Activated B cell treated with CpG ODN at 0.5 μM for 24 hours (primary cell): ENCODE data around the gene IL19. TPM values are rescaled to one million over a fixed set of nuclear protein-coding genes. Genes with fewer than 3 reads are reported as not detected.

Source experiments
- ATAC-seq: fragments of 200-7000 bp; cut with Tn5 transposase; one replicate; pipeline ENCODE4 v1.10.0; 2021; ENCODE audit warnings: low read depth, mild to moderate bottlenecking, moderate library complexity
- CTCF ChIA-PET: fragments of 350-600 bp; sonication (Branson Sonifier 250); formaldehyde crosslinking; loops from one replicate; lab custom pipeline; 2021; ENCODE audit warnings: antibody characterized with exemption; lab: Charles Lee
- POLR2A ChIA-PET: fragments of 350-600 bp; sonication (Branson Sonifier 250); formaldehyde crosslinking; loops from one replicate; lab custom pipeline; 2021; ENCODE audit warnings: antibody characterized with exemption; lab: Charles Lee
- DNase-seq: peaks from one replicate; pipeline ENCODE4 v3.0.0; 2022
- H3K27ac Mint-ChIP-seq: one replicate; pipeline ENCODE4 v1.8.0; 2020; ENCODE audit warnings: mixed read lengths
- H3K27me3 Mint-ChIP-seq: one replicate; pipeline ENCODE4 v1.8.0; 2021; ENCODE audit warnings: mixed read lengths
- H3K36me3 Mint-ChIP-seq: one replicate; pipeline ENCODE4 v1.8.0; 2021; ENCODE audit warnings: low read depth, mixed read lengths
- H3K4me1 Mint-ChIP-seq: one replicate; pipeline ENCODE4 v1.8.0; 2021; ENCODE audit warnings: mixed read lengths
- H3K4me3 Mint-ChIP-seq: one replicate; pipeline ENCODE4 v1.8.0; 2020; ENCODE audit warnings: mild to moderate bottlenecking, mixed read lengths
- H3K9me3 Mint-ChIP-seq: one replicate; pipeline ENCODE4 v1.8.0; 2020; ENCODE audit warnings: mixed read lengths
- intact Hi-C: fragments of 100-400 bp; cut with micrococcal nuclease; formaldehyde crosslinking; loops from one replicate; pipeline ENCODE4 v1.15.1; 2024
- total RNA-seq: library from RNA; stranded (reverse); gene quantifications from 2 replicates; pipeline ENCODE4 v1.2.3, GENCODE V29; 2022
- TF ChIP-seq, protein P1 (sequence below): fragments of 200-600 bp; IDR thresholded peaks from one replicate; pipeline ENCODE4 v1.8.0; 2022; ENCODE audit warnings: antibody characterized with exemption, mild to moderate bottlenecking

The IL19 gene
- total RNA-seq, 1 donor from 2014 or later = not detected

GRCh38 chr1:206779638-206780037 lies 9.1 kb downstream of the IL19 start:
- ATAC-seq (no peak), DNase-seq (no peak)
- ChIA-PET CTCF (no interaction called here), POLR2A (interaction anchor here (0.9 kb wide), 1 partner anchor 167 kb away, joined by 3 read pairs; the partner anchor contains the start of gene EIF2D)
- Mint-ChIP-seq H3K27me3 (no peaks in the 10 kb centered on the region), H3K4me3 (no peak overlapping the region), H3K36me3 (no peaks in the 10 kb centered on the region), H3K9me3 (no peaks in the 10 kb centered on the region), H3K27ac (no peak overlapping the region), H3K4me1 (peaks cover 41% of the 10 kb centered on the region)
- TF ChIP-seq, protein P1, sequence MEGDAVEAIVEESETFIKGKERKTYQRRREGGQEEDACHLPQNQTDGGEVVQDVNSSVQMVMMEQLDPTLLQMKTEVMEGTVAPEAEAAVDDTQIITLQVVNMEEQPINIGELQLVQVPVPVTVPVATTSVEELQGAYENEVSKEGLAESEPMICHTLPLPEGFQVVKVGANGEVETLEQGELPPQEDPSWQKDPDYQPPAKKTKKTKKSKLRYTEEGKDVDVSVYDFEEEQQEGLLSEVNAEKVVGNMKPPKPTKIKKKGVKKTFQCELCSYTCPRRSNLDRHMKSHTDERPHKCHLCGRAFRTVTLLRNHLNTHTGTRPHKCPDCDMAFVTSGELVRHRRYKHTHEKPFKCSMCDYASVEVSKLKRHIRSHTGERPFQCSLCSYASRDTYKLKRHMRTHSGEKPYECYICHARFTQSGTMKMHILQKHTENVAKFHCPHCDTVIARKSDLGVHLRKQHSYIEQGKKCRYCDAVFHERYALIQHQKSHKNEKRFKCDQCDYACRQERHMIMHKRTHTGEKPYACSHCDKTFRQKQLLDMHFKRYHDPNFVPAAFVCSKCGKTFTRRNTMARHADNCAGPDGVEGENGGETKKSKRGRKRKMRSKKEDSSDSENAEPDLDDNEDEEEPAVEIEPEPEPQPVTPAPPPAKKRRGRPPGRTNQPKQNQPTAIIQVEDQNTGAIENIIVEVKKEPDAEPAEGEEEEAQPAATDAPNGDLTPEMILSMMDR = no peak
- intact Hi-C loops = loop anchor here (5.0 kb wide), 1 partner anchor 38 kb away; no protein-coding TSS in a partner anchor

GRCh38 chr1:206782448-206782847 lies 11.9 kb downstream of the IL19 start:
- Mint-ChIP-seq H3K9me3 (no peaks in the 10 kb centered on the region), H3K27ac (peak overlapping the region; percentile 81), H3K27me3 (no peaks in the 10 kb centered on the region), H3K36me3 (no peaks in the 10 kb centered on the region), H3K4me1 (peaks cover 47% of the 10 kb centered on the region), H3K4me3 (peak overlapping the region; percentile 64)
- ATAC-seq = peak; percentile 79
- TF ChIP-seq, protein P1 = no peak
- ChIA-PET POLR2A (interaction anchor here (0.6 to 4.4 kb wide), 9 partner anchors 9 to 170 kb away, joined by 3 to 67 read pairs (median 5); partner anchors contain the start of genes EIF2D, IL10 and IL19), CTCF (interaction anchor here (0.7 to 2.6 kb wide), 6 partner anchors 10 to 48 kb away, joined by 4 to 14 read pairs (median 4); partner anchors contain the start of gene IL10)
- peak; percentile 55 for DNase-seq
- intact Hi-C loops = loop anchor here (1.0 to 5.0 kb wide), 5 partner anchors 8 to 43 kb away; no protein-coding TSS in a partner anchor

DNA sequence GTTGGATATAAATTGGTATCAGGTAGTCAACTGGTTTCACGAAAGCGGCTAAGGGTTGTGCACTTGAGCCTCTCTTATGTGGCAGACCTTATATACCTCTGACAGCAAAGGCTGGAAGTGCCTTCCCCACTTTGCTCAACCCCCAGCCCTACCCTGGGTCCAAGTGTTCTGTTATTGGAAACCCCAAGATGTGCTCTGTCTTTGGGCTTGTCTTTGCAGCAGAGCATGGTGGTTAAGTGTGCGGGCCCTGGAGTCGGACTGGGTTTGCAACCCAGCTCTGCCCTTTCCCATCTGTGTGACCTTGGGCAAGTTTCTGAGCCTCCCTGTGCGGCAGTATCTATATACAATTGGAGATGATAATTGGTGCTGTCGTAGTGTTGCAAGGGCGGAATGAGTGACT lies 12.9 kb downstream of the IL19 start:
- ChIA-PET POLR2A (interaction anchor here (0.7 to 4.4 kb wide), 9 partner anchors 8 to 104 kb away, joined by 3 to 67 read pairs (median 5); partner anchors contain the start of genes IL10 and IL19), CTCF (interaction anchor here (1.7 to 2.6 kb wide), 2 partner anchors 11 to 49 kb away, joined by 6 to 14 read pairs; partner anchors contain the start of gene IL10)
- Mint-ChIP-seq H3K9me3 (no peaks in the 10 kb centered on the region), H3K4me3 (no peak overlapping the region), H3K36me3 (no peaks in the 10 kb centered on the region), H3K4me1 (peaks cover 51% of the 10 kb centered on the region), H3K27ac (peak overlapping the region; percentile 88), H3K27me3 (no peaks in the 10 kb centered on the region)
- ATAC-seq (no peak), DNase-seq (no peak)
- intact Hi-C loops = loop anchor here (5.0 kb wide), 1 partner anchor 34 kb away; no protein-coding TSS in a partner anchor
- TF ChIP-seq, protein P1 = no peak

DNA sequence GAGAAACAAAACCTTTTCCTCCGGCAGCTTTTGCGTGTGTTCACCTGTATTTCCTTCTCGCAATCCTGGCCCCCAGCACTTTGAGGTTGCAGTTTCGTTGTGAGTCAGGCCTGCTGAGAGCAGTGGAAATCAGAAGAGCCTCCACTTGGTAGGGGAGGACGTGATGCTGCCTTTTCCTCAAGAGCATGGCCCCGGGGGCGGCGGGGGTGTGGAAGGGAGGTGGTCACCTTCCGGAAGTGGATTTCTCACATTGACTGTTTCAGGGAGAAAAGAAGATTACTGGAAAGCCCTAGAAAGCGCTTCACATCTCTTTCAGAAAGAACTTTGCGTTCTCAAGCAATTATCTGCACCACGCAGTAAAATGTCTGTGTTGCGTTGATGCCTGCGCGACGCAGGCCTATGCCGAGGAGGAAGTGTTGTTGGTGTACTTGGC lies 13.9 kb downstream of the IL19 start:
- ChIA-PET CTCF (interaction anchor here (2.6 kb wide), 1 partner anchor 50 kb away, joined by 14 read pairs; no protein-coding TSS in a partner anchor), POLR2A (interaction anchor here (0.7 to 4.4 kb wide), 9 partner anchors 8 to 105 kb away, joined by 3 to 67 read pairs (median 3); partner anchors contain the start of genes IL10 and IL19)
- intact Hi-C loops = loop anchor here (1.0 to 5.0 kb wide), 4 partner anchors 9 to 106 kb away; no protein-coding TSS in a partner anchor
- ATAC-seq (peak; percentile 58), DNase-seq (no peak)
- Mint-ChIP-seq H3K27ac (peak overlapping the region; percentile 88), H3K27me3 (no peaks in the 10 kb centered on the region), H3K9me3 (no peaks in the 10 kb centered on the region), H3K4me1 (peaks cover 52% of the 10 kb centered on the region), H3K4me3 (peak overlapping the region; percentile 77), H3K36me3 (no peaks in the 10 kb centered on the region)
- TF ChIP-seq, protein P1 = no peak

GRCh38 chr1:206785182-206785765 lies 14.7 kb downstream of the IL19 start:
- peak overlapping the region; percentile 32 for H3K27ac Mint-ChIP-seq
- no peak for ATAC-seq
- H3K27me3 Mint-ChIP-seq = no peaks in the 10 kb centered on the region
- H3K4me3 Mint-ChIP-seq = no peak overlapping the region
- H3K4me1 Mint-ChIP-seq = peaks cover 60% of the 10 kb centered on the region
- intact Hi-C loops = loop anchor here (2.0 kb wide), 1 partner anchor 106 kb away; no protein-coding TSS in a partner anchor
- no peaks in the 10 kb centered on the region for H3K36me3 Mint-ChIP-seq
- TF ChIP-seq, protein P1 = no peak
- ChIA-PET POLR2A (interaction anchor here (1.0 to 1.7 kb wide), 3 partner anchors 8 to 318 kb away, joined by 3 to 6 read pairs (median 4); no protein-coding TSS in a partner anchor), CTCF (interaction anchor here (1.2 to 1.3 kb wide), 2 partner anchors 9 to 59 kb away, joined by 3 read pairs; no protein-coding TSS in a partner anchor)
- DNase-seq = no peak
- H3K9me3 Mint-ChIP-seq = no peaks in the 10 kb centered on the region
